Aorta (tissue), 5 donors: ENCODE results near the gene PHEX. TPM values are rescaled to one million over a fixed set of nuclear protein-coding genes. Genes with fewer than 3 reads are reported as not detected.

Source experiments
- ATAC-seq: fragments of 200-7000 bp; cut with Tn5 transposase; one replicate; pipeline ENCODE4 v1.9.1; 2022; ENCODE audit warnings: moderate library complexity; ENCODE audit not compliant: low FRiP score
- DNase-seq, 2 donors: peaks; one replicate each; pipeline ENCODE4 v3.0.0-alpha.2; 2020
- H3K27ac ChIP-seq, 2 donors: one replicate each; pipeline ENCODE4 v1.5.1; 2013; ENCODE audit warnings: low read length in 2 of 2, mild to moderate bottlenecking in 2 of 2, moderate library complexity in 2 of 2, control low read depth in 1 of 2, inconsistent platforms in 1 of 2, low read depth in 1 of 2
- H3K27me3 ChIP-seq, 2 donors: one replicate each; pipeline ENCODE4 v1.6.1; 2013; ENCODE audit warnings: control low read depth in 1 of 2, low read length in 1 of 2, mild to moderate bottlenecking in 1 of 2, moderate library complexity in 1 of 2; ENCODE audit not compliant: insufficient read depth in 2 of 2, control insufficient read depth in 1 of 2
- H3K36me3 ChIP-seq, 2 donors: one replicate each; pipeline ENCODE4 v1.6.1; 2013; ENCODE audit warnings: control low read depth in 1 of 2, low read length in 1 of 2, mild to moderate bottlenecking in 1 of 2; ENCODE audit not compliant: insufficient read depth in 2 of 2, control insufficient read depth in 1 of 2
- H3K4me1 ChIP-seq, 2 donors: one replicate each; pipeline ENCODE4 v1.6.1; 2013; ENCODE audit warnings: low read length in 2 of 2, control low read depth in 1 of 2, mild to moderate bottlenecking in 1 of 2, moderate library complexity in 1 of 2; ENCODE audit not compliant: insufficient read depth in 2 of 2, control insufficient read depth in 1 of 2
- H3K4me3 ChIP-seq, 2 donors: one replicate each; pipeline ENCODE4 v1.5.1; 2013; ENCODE audit warnings: low read length in 2 of 2, control low read depth in 1 of 2, mild to moderate bottlenecking in 1 of 2
- H3K9me3 ChIP-seq: one replicate; pipeline ENCODE4 v1.6.1; 2013; ENCODE audit warnings: mild to moderate bottlenecking, low read length; ENCODE audit not compliant: control insufficient read depth
- WGBS, 2 donors: extraction: QIAGEN DNeasy Blood & Tissue Kit; methylation state at CpG; one replicate each; pipeline ENCODE4 v1.1.7; 2013; 5-methylcytosine and 5-hydroxymethylcytosine counted together
- intact Hi-C, 2 donors: fragments of 100-400 bp; cut with DNase I; formaldehyde crosslinking; loops; one replicate each; pipeline versions ENCODE4 v1.14.2 to v1.15.0; 2022
- polyA plus RNA-seq, 2 donors: library from polyadenylated mRNA; stranded (reverse); fragments of 200-250 nt; gene quantifications; one replicate each; pipeline ENCODE4 v1.2.3, GENCODE V29; 2013
- total RNA-seq, 2 donors: library from RNA; stranded (reverse); fragmentation: NEBNext Ultra II Directional; extraction: Animal tissue kit (Norgen Biotek cat#: 25700); gene quantifications; one replicate each; pipeline ENCODE4 v1.2.1, GENCODE V29; 2021
- donor health status: healthy with polysubstance abuse.
- donor health status: Bipolar disorder and iron deficiency.
- donor health status: DM: no; HTN: no; CAD: no.
- donor health status: DM: no; HTN: no; CAD: no.
- donor health status: DM: yes; HTN: yes; CAD: no.

Gene PHEX
- total and polyA plus RNA-seq, 4 donors: 0.13 to 0.39 (median 0.13) TPM; not detected in 1

DNA sequence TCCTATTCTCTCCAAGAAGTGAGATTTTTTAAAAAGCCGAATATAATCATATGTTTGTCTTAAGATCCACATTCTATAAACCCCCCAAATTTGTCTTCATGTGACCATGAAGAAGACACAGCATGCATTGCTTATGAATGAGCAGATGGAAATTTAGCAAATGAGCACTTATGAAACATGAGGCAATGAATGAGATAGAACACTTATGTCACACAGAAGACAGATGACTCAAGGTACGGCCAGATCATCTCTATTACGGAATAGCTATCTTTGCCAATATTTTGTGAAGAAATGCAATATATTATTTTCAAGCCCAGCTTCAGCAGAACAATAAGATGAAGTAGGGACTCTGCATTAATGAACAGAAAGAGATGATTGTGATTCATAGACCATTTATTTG lies 21.4 kb downstream of the PHEX start:
- no peaks in the 10 kb centered on the region for H3K9me3 ChIP-seq

DNA sequence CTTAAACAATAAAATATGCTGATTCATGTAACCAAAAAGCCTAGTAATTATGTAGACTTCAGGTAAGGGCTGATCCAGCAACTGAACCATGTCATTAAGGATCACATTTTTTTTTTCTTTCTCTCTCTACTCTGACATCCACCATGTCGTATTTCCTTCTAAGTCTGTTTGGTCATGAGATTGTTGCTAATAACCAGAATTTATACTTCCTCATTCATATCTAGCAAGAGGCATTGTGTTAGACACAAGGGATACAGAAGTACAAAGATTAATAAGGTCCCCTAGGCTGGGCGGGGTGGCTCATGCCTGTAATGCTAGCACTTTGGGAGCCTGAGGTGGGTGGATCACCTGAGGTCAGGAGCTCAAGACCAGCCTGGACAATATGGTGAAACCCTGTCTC lies 24.1 kb downstream of the PHEX start:
- WGBS, 2 donors: 77 to 92% methylated on average over 2 of the region's 2 CpGs
- H3K4me1 ChIP-seq: no peaks in the 10 kb centered on the region
- H3K9me3 ChIP-seq: no peaks in the 10 kb centered on the region
- intact Hi-C loops: no loop called here
- no peak overlapping the region for H3K27ac ChIP-seq
- ATAC-seq: no peak
- no peak for DNase-seq
- no peak overlapping the region for H3K4me3 ChIP-seq
- no peaks in the 10 kb centered on the region for H3K27me3 ChIP-seq
- H3K36me3 ChIP-seq: no peaks in the 10 kb centered on the region

More for the DNA sequence above, 21.4 kb downstream of the PHEX start:
- Histone ChIP-seq H3K27ac (no peak overlapping the region), H3K4me1 (no peaks in the 10 kb centered on the region), H3K27me3 (no peaks in the 10 kb centered on the region), H3K36me3 (no peaks in the 10 kb centered on the region), H3K4me3 (no peak overlapping the region)
- WGBS, 2 donors: 79 to 86% methylated on average over 3 of the region's 3 CpGs
- ATAC-seq (no peak), DNase-seq (no peak)
- intact Hi-C loops: no loop called here

DNA sequence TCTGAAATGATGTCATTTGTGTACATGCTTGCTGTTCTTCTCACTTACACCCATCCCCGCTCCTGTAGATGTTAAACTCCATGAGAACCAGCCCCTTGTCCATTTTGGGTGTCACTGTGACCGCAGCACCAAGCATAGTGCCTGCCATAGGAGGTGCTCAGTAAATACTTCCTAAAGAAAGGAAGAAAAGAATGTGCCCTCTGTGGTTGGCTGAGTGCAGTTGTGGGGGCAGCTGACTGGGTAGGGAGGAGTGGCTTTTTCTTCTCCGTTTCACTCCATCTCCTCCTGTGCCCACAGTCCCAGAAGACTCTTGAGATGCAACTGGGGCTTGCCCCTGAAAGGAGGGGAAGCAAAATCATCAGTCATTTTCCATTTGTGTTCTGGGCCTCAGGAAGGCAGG lies 25.5 kb downstream of the PHEX start:
- no peak for ATAC-seq
- H3K4me3 ChIP-seq: no peak overlapping the region
- no peaks in the 10 kb centered on the region for H3K27me3 ChIP-seq
- DNase-seq: no peak
- WGBS, 2 donors: 60 to 91% methylated on average over 3 of the region's 3 CpGs
- H3K4me1 ChIP-seq: no peaks in the 10 kb centered on the region
- no peak overlapping the region for H3K27ac ChIP-seq
- intact Hi-C loops: no loop called here
- no peaks in the 10 kb centered on the region for H3K9me3 ChIP-seq
- H3K36me3 ChIP-seq: no peaks in the 10 kb centered on the region

DNA sequence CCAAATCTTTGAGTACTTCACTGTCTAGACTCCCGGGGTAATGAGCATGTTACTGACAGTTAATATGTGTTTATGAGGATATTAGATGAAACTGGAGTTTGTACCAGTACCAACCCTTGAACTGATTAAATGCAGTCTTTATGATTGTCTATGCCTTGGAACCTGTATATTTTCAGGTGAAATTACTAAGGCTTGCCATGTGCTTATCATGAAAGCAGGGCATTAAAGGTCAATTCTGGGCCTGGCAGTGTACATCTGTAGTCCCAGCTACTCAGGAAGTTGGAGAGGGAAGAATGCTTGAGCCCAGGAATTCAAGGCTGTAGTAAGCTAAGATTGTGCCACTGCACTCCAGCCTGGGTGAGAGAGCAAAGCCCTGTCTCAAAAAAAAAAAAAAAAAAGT lies 27.6 kb downstream of the PHEX start:
- ATAC-seq (no peak), DNase-seq (no peak)
- no peaks in the 10 kb centered on the region for H3K27me3 ChIP-seq
- 73 to 88% methylated on average over 1 of the region's 1 CpG for WGBS, 2 donors
- intact Hi-C loops: no loop called here
- H3K27ac ChIP-seq: no peak overlapping the region
- H3K9me3 ChIP-seq: no peaks in the 10 kb centered on the region
- no peak overlapping the region for H3K4me3 ChIP-seq
- no peaks in the 10 kb centered on the region for H3K36me3 ChIP-seq
- H3K4me1 ChIP-seq: no peaks in the 10 kb centered on the region

DNA sequence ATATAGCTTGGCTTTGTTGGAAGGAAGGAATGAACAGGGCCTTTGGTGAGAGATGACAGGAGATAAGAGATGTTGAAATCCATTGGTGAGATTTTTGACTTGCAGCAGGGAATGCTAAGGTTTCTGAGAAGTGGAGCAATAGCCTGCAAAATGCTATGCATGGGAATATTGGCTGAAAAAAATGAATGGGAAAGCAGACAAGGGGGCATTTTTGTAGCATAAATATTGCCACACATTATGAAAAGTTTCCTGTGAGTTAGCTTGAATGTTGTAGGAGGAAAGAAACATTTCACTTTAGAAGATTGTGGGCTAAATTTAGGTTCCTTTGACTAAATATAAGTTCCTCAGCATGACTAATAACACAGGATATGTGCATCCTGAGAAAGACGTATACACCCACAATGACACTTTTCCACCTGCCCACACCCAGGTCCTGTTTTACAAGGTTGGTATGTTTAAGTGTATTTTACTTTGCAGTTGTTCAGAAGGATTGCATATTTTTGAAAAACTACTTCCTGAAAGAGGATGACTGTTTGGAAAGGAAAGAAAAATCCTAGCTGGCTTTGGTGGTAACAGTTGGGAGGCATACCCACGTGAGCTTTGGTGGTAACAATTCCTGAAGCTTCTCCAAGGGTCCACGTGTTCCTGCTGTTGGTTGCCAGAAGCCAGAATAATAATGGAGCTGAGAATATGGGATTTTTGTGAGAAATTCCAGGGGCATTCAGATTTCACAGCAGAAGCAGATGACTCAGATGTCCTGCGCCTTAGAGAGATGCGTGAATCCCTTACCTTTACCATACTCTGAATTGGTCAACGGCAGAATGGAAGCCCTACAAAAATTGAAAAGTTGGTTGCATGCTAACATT lies 28.5 kb downstream of the PHEX start:
- DNase-seq (no peak), ATAC-seq (no peak)
- 50 to 52% methylated on average over 6 of the region's 6 CpGs for WGBS, 2 donors
- Histone ChIP-seq H3K27ac (no peak overlapping the region), H3K36me3 (no peaks in the 10 kb centered on the region), H3K4me1 (no peaks in the 10 kb centered on the region), H3K4me3 (no peak overlapping the region), H3K9me3 (no peaks in the 10 kb centered on the region), H3K27me3 (no peaks in the 10 kb centered on the region)
- intact Hi-C loops: no loop called here

DNA sequence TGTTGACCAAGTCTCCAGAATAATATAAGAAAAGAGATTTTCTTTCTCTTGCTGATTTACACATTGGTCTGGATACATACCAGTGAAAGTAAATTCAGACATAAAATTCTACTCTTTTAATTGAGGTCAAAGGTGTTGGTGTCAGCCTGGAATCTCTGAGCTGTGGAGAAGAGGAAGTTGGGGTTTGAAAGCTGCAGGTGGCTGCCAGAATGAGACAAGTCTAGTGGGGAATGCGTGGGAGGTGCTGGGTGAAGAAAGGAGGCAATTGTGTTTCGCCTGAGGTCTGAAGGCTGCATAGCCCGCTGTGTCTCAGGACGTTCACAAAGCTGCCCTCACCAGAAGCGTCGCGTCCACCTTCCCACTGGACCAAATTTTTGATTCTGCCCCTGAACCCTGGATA lies 31.2 kb downstream of the PHEX start:
- Histone ChIP-seq H3K36me3 (no peaks in the 10 kb centered on the region), H3K9me3 (no peaks in the 10 kb centered on the region), H3K27me3 (no peaks in the 10 kb centered on the region), H3K4me1 (no peaks in the 10 kb centered on the region), H3K4me3 (no peak overlapping the region), H3K27ac (no peak overlapping the region)
- DNase-seq (no peak), ATAC-seq (no peak)
- 69 to 80% methylated on average over 7 of the region's 7 CpGs for WGBS, 2 donors
- intact Hi-C loops: no loop called here

DNA sequence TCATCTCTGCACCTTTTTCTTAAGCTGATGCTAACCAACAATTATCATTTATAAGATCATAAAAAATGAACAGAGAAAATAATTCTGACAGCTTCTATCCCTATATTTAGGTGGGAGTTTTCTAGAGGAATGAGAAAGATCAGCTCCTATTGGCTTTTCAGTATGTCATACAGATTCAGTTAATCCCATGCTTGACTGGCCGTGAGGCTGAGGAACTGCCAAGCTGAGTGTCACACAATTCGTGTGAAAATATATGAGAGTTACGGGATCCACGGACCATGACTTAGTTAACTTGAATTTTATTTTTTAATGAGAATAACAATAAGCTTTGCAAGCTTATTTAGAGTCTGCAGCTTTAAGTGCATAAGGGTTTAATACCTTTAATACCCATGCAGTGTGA lies 37.5 kb downstream of the PHEX start:
- DNase-seq (no peak), ATAC-seq (no peak)
- intact Hi-C loops: no loop called here
- no peaks in the 10 kb centered on the region for H3K36me3 ChIP-seq
- H3K4me1 ChIP-seq: no peaks in the 10 kb centered on the region
- H3K27ac ChIP-seq: no peak overlapping the region
- no peaks in the 10 kb centered on the region for H3K9me3 ChIP-seq
- no peaks in the 10 kb centered on the region for H3K27me3 ChIP-seq
- H3K4me3 ChIP-seq: no peak overlapping the region
- WGBS, 2 donors: 64 to 67% methylated on average over 4 of the region's 4 CpGs

DNA sequence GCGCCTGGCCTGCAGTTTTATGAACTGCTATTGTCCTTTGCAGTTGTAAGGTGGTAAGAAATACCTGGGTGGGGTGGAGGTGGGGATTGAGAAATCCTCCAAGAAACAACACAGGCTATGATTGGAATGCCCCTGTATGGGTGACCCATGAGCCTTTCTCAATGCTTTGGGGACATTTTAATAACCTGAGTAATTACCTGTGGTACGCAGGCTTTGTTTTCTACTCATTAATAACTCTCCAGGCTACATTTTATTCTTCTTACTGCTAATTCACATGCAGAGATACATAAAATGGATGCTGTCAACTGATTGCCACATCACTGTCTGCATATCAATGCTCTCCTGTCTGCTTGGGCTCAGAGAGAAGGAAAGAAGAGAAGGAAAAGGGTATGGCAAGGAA lies 41.8 kb downstream of the PHEX start:
- Histone ChIP-seq H3K36me3 (no peaks in the 10 kb centered on the region), H3K4me3 (no peak overlapping the region), H3K27me3 (no peaks in the 10 kb centered on the region), H3K9me3 (no peaks in the 10 kb centered on the region), H3K4me1 (no peaks in the 10 kb centered on the region), H3K27ac (no peak overlapping the region)
- ATAC-seq (no peak), DNase-seq (no peak)
- WGBS, 2 donors: 91 to 98% methylated on average over 2 of the region's 2 CpGs
- intact Hi-C loops: no loop called here

DNA sequence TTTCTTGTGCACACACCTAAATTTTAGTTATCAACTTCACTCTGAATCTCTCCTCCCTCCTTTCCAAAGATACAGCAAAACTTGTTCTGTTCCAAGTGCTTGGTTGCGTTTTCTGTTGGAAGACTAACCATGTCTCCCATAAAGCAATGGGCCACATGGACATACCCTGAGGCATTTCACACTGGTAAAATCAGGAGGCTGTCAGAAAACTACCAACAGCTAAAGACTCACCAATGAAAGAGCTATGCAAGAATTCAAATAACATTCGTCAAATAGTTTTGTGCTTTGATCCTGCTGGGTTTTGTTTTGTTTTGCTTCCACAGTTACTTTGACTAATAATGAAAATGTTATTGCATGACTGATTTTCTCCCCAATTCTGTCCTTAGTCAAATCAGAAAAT lies 46.0 kb downstream of the PHEX start:
- Histone ChIP-seq H3K9me3 (no peaks in the 10 kb centered on the region), H3K27ac (no peak overlapping the region), H3K4me1 (no peaks in the 10 kb centered on the region), H3K36me3 (no peaks in the 10 kb centered on the region), H3K4me3 (no peak overlapping the region), H3K27me3 (no peaks in the 10 kb centered on the region)
- no peak for ATAC-seq
- DNase-seq: no peak
- intact Hi-C loops: no loop called here
- 67 to 93% methylated on average over 2 of the region's 2 CpGs for WGBS, 2 donors
